H9 (cell line): ENCODE results near the gene DCUN1D2. TPM values are rescaled to one million over a fixed set of nuclear protein-coding genes. Genes with fewer than 3 reads are reported as not detected.

Experiments used
- DNase-seq: peaks from one replicate; pipeline ENCODE4 v3.0.0-alpha.2; 2017
- H2AFZ ChIP-seq: one replicate; pipeline ENCODE4 v1.6.1; 2013; ENCODE audit warnings: mild to moderate bottlenecking, low read length, control low read depth, moderate library complexity
- H2AK5ac ChIP-seq: 2 replicates; pipeline ENCODE4 v1.6.1; 2013; ENCODE audit warnings: low read length, control low read depth, mixed read lengths; ENCODE audit not compliant: insufficient read length
- H2BK120ac ChIP-seq: one replicate; pipeline ENCODE4 v1.6.1; 2013; ENCODE audit warnings: low read depth, mild to moderate bottlenecking, low read length, control low read depth, inconsistent platforms; ENCODE audit not compliant: poor library complexity, severe bottlenecking
- H2BK12ac ChIP-seq: 2 replicates; pipeline ENCODE4 v1.6.1; 2013; ENCODE audit warnings: low read length, control low read depth, mixed read lengths, low read depth; ENCODE audit not compliant: insufficient read length
- H2BK15ac ChIP-seq: 2 replicates; pipeline ENCODE4 v1.6.1; 2013; ENCODE audit warnings: low read depth, low read length, control low read depth
- H2BK20ac ChIP-seq: one replicate; pipeline ENCODE4 v1.6.1; 2013; ENCODE audit warnings: low read depth, mild to moderate bottlenecking, low read length, control low read depth, inconsistent platforms; ENCODE audit not compliant: poor library complexity, severe bottlenecking
- H2BK5ac ChIP-seq: 2 replicates; pipeline ENCODE4 v1.6.1; 2013; ENCODE audit warnings: low read length, control low read depth, mixed read lengths; ENCODE audit not compliant: insufficient read length
- H3K14ac ChIP-seq: 2 replicates; pipeline ENCODE4 v1.6.1; 2013; ENCODE audit warnings: low read length, control low read depth; ENCODE audit not compliant: insufficient read depth
- H3K18ac ChIP-seq: 2 replicates; pipeline ENCODE4 v1.6.1; 2013; ENCODE audit warnings: low read depth, mild to moderate bottlenecking, mixed read lengths, low read length, control low read depth; ENCODE audit not compliant: insufficient read length
- H3K23ac ChIP-seq: 2 replicates; pipeline ENCODE4 v1.6.1; 2013; ENCODE audit warnings: low read length, control low read depth, mixed read lengths, low read depth; ENCODE audit not compliant: insufficient read length
- H3K23me2 ChIP-seq: 2 replicates; pipeline ENCODE4 v1.6.1; 2013; ENCODE audit warnings: low read depth, mild to moderate bottlenecking, mixed read lengths, low read length, control low read depth; ENCODE audit not compliant: insufficient read length, poor library complexity, severe bottlenecking
- H3K27ac ChIP-seq: 2 replicates; pipeline ENCODE4 v1.5.1; 2013; ENCODE audit warnings: low read length, control low read depth, mixed read lengths, low read depth; ENCODE audit not compliant: insufficient read length
- H3K27me3 ChIP-seq: 2 replicates; pipeline ENCODE4 v1.6.1; 2013; ENCODE audit warnings: low read length, control low read depth, inconsistent platforms; ENCODE audit not compliant: insufficient read depth
- H3K4ac ChIP-seq: 2 replicates; pipeline ENCODE4 v1.6.1; 2013; ENCODE audit warnings: low read depth, mild to moderate bottlenecking, control low read depth, inconsistent platforms, low read length, moderate library complexity
- H3K4me1 ChIP-seq: 2 replicates; pipeline ENCODE4 v1.6.1; 2013; ENCODE audit warnings: low read length, control low read depth, inconsistent platforms; ENCODE audit not compliant: insufficient read depth
- H3K4me2 ChIP-seq: 2 replicates; pipeline ENCODE4 v1.6.1; 2013; ENCODE audit warnings: low read length, control low read depth, mixed read lengths; ENCODE audit not compliant: insufficient read length, insufficient read depth
- H3K56ac ChIP-seq: 2 replicates; pipeline ENCODE4 v1.6.1; 2013; ENCODE audit warnings: low read depth, mild to moderate bottlenecking, mixed read lengths, low read length, control low read depth; ENCODE audit not compliant: insufficient read length
- H3K79me1 ChIP-seq: 2 replicates; pipeline ENCODE4 v1.6.1; 2013; ENCODE audit warnings: low read depth, mild to moderate bottlenecking, moderate library complexity, low read length, control low read depth, inconsistent platforms; ENCODE audit not compliant: insufficient read depth, poor library complexity, severe bottlenecking
- H3K79me2 ChIP-seq: 2 replicates; pipeline ENCODE4 v1.6.1; 2013; ENCODE audit warnings: low read length, control low read depth, inconsistent platforms; ENCODE audit not compliant: insufficient read depth
- H3K9ac ChIP-seq: 2 replicates; pipeline ENCODE4 v1.6.1; 2013; ENCODE audit warnings: low read length, control low read depth, mixed read lengths; ENCODE audit not compliant: insufficient read length; ENCODE audit errors: extremely low read depth
- H3K9me3 ChIP-seq: one replicate; pipeline ENCODE4 v1.6.1; 2013; ENCODE audit warnings: low read depth, low read length, inconsistent platforms; ENCODE audit not compliant: control insufficient read depth
- H3T11ph ChIP-seq: one replicate; pipeline ENCODE4 v1.6.1; 2013; ENCODE audit warnings: mild to moderate bottlenecking, low read length, control low read depth, inconsistent platforms
- H4K20me1 ChIP-seq: one replicate; pipeline ENCODE4 v1.6.1; 2013; ENCODE audit not compliant: control insufficient read depth, insufficient read length, insufficient read depth
- H4K5ac ChIP-seq: 2 replicates; pipeline ENCODE4 v1.6.1; 2013; ENCODE audit warnings: low read depth, mild to moderate bottlenecking, mixed read lengths, low read length, control low read depth; ENCODE audit not compliant: insufficient read length
- H4K8ac ChIP-seq: replicated peaks from 2 replicates; pipeline ENCODE4 v1.6.1; 2013; ENCODE audit warnings: low read length, control low read depth, mixed read lengths, low read depth; ENCODE audit not compliant: insufficient read length
- H4K91ac ChIP-seq: 2 replicates; pipeline ENCODE4 v1.6.1; 2013; ENCODE audit warnings: low read depth, mild to moderate bottlenecking, moderate library complexity, mixed read lengths, low read length, control low read depth; ENCODE audit not compliant: insufficient read length
- H3K27ac Mint-ChIP-seq, 3 experiments: 2 replicates in 2 of 3; 3 replicates in 1 of 3; pipeline ENCODE4 v1.8.0; 2020 to 2021; ENCODE audit warnings: mixed read lengths in 3 of 3, mild to moderate bottlenecking in 1 of 3, moderate library complexity in 1 of 3
- H3K27me3 Mint-ChIP-seq: 2 replicates; pipeline ENCODE4 v1.8.0; 2021; ENCODE audit warnings: low read depth, mild to moderate bottlenecking, moderate library complexity, mixed read lengths
- H3K36me3 Mint-ChIP-seq, 3 experiments: 2 replicates in 2 of 3; 3 replicates in 1 of 3; pipeline ENCODE4 v1.8.0; 2020 to 2021; ENCODE audit warnings: low read depth in 3 of 3, mixed read lengths in 3 of 3; ENCODE audit not compliant: insufficient read depth in 1 of 3
- H3K4me1 Mint-ChIP-seq, 2 experiments: 2 replicates each; pipeline ENCODE4 v1.8.0; 2020; ENCODE audit warnings: mixed read lengths in 2 of 2
- H3K4me3 Mint-ChIP-seq, 2 experiments: 2 replicates in 1 of 2; 3 replicates in 1 of 2; pipeline ENCODE4 v1.8.0; 2020 to 2021; ENCODE audit warnings: mild to moderate bottlenecking in 2 of 2, mixed read lengths in 2 of 2, moderate library complexity in 1 of 2
- H3K9me3 Mint-ChIP-seq, 2 experiments: 2 replicates in 1 of 2; 3 replicates in 1 of 2; pipeline ENCODE4 v1.8.0; 2020; ENCODE audit warnings: mild to moderate bottlenecking in 2 of 2, mixed read lengths in 2 of 2, moderate library complexity in 1 of 2
- WGBS: extraction: QIAGEN DNeasy Blood & Tissue Kit; methylation state at CpG from one replicate; pipeline ENCODE4 v1.1.7; 2013; ENCODE audit warnings: missing lambda C conversion rate, low lambda C conversion rate, mixed read lengths; ENCODE audit not compliant: insufficient read length; ENCODE audit errors: extremely low coverage; 5-methylcytosine and 5-hydroxymethylcytosine counted together
- total RNA-seq: library from RNA; stranded (reverse); gene quantifications from 2 replicates; pipeline ENCODE4 v1.2.1, GENCODE V29; 2021
- TF ChIP-seq, protein P1 (sequence below): fragments of 200-600 bp; sonication (generic); conservative IDR thresholded peaks from 3 replicates; pipeline ENCODE4 v1.8.0; 2021; ENCODE audit warnings: antibody characterized with exemption, mild to moderate bottlenecking

Gene DCUN1D2
- total RNA-seq, 1 experiment from 2014 or later: 36.8 TPM

DNA sequence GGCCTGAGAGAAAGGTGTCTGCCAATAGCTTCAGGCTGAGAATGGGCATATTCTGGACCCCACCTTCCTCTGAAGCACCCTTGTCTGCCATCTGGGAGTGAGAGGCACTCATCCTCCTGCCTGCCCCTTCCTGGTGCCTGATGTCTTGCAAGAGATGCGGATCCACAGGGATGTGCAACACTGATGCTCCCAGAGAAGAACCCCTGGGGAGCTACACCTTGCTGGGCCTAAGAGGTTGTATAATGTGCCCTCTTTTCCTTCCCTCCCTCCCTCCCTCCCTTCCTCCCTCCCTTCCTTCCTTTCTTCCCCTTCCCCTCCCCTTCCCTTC lies 71.8 kb downstream of the DCUN1D2 start:
- H4K8ac ChIP-seq: no peak overlapping the region
- DNase-seq: no peak
- H3K79me1 ChIP-seq: no peaks in the 10 kb centered on the region
- no peak overlapping the region for H2BK120ac ChIP-seq
- no peaks in the 10 kb centered on the region for H3K27me3 ChIP-seq
- H4K5ac ChIP-seq: no peak overlapping the region
- no peaks in the 10 kb centered on the region for H3K9me3 Mint-ChIP-seq
- no peak overlapping the region for H3K27ac Mint-ChIP-seq
- no peak overlapping the region for H2BK5ac ChIP-seq
- H4K20me1 ChIP-seq: no peaks in the 10 kb centered on the region
- H3K27me3 Mint-ChIP-seq: peaks cover 2% of the 10 kb centered on the region
- H3K9me3 ChIP-seq: no peaks in the 10 kb centered on the region
- no peak overlapping the region for H3K14ac ChIP-seq
- H2BK20ac ChIP-seq: no peak overlapping the region
- no peak overlapping the region for H4K91ac ChIP-seq
- no peak overlapping the region for H3K4me2 ChIP-seq
- H3K27ac ChIP-seq: no peak overlapping the region
- no peak overlapping the region for H3K4ac ChIP-seq
- no peaks in the 10 kb centered on the region for H3K23me2 ChIP-seq
- H3T11ph ChIP-seq: no peak overlapping the region
- H3K4me1 ChIP-seq: no peaks in the 10 kb centered on the region
- 0 out of 4 replicates have a peak, but pooled peaks cover 0 to 7% of the 10 kb centered on the region in 2 experiments for H3K4me1 Mint-ChIP-seq
- H2AK5ac ChIP-seq: no peak overlapping the region
- no CpG with 5 or more reads among the region's 1 CpG for WGBS
- no peak overlapping the region for H3K23ac ChIP-seq
- H2AFZ ChIP-seq: no peak overlapping the region
- no peak overlapping the region for H2BK15ac ChIP-seq
- no peak overlapping the region for H3K56ac ChIP-seq
- no peaks in the 10 kb centered on the region; a peak in 1 of 7 replicates for H3K36me3 Mint-ChIP-seq
- no peaks in the 10 kb centered on the region for H3K79me2 ChIP-seq
- no peak overlapping the region for H3K18ac ChIP-seq
- H2BK12ac ChIP-seq: no peak overlapping the region
- H3K9ac ChIP-seq: no peak overlapping the region
- TF ChIP-seq, protein P1, sequence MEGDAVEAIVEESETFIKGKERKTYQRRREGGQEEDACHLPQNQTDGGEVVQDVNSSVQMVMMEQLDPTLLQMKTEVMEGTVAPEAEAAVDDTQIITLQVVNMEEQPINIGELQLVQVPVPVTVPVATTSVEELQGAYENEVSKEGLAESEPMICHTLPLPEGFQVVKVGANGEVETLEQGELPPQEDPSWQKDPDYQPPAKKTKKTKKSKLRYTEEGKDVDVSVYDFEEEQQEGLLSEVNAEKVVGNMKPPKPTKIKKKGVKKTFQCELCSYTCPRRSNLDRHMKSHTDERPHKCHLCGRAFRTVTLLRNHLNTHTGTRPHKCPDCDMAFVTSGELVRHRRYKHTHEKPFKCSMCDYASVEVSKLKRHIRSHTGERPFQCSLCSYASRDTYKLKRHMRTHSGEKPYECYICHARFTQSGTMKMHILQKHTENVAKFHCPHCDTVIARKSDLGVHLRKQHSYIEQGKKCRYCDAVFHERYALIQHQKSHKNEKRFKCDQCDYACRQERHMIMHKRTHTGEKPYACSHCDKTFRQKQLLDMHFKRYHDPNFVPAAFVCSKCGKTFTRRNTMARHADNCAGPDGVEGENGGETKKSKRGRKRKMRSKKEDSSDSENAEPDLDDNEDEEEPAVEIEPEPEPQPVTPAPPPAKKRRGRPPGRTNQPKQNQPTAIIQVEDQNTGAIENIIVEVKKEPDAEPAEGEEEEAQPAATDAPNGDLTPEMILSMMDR: no peak
- H3K4me3 Mint-ChIP-seq: no peak overlapping the region
